MM.1S (cell line): Measurements from ENCODE around the gene PTPRO.

Experiments used
- CTCF ChIP-seq: fragments of 300-600 bp; sonication (generic); IDR thresholded peaks from 2 replicates; pipeline ENCODE4 v1.5.1; 2016; ENCODE audit warnings: antibody characterized with exemption, low read length, mixed read lengths
- EZH2 ChIP-seq: fragments of 300-600 bp; sonication (generic); optimal IDR thresholded peaks from 2 replicates; pipeline ENCODE3; 2017; ENCODE audit warnings: low read depth, mild to moderate bottlenecking, antibody characterized with exemption, low read length, mixed read lengths
- EZH2phosphoT487 ChIP-seq: fragments of 300-600 bp; sonication (generic); IDR thresholded peaks from 2 replicates; pipeline ENCODE4 v1.6.1; 2018; ENCODE audit warnings: antibody characterized with exemption, low read length

GRCh38 chr12:15638231-15638630 is 315.9 kb downstream of the PTPRO start:
- no peak for TF ChIP-seq CTCF
- TF ChIP-seq EZH2 = no peak
- no peak for TF ChIP-seq EZH2phosphoT487
